ENCODE data around the gene PTPRK.

Gene PTPRK

GRCh38 chr6:128358244-128358776 is 162.1 kb downstream of the PTPRK start:
- H3K27ac ChIP-seq = no peak overlapping the region
- no peak for TF ChIP-seq ZFX (IDR thresholded peaks at IDR 0.05)
- TF ChIP-seq CTCF (conservative IDR thresholded peaks at IDR 0.05) = no peak

GRCh38 chr6:128357392-128358130 is 162.8 kb downstream of the PTPRK start:
- no peak overlapping the region for H3K27ac ChIP-seq
- TF ChIP-seq CTCF (conservative IDR thresholded peaks at IDR 0.05) (no peak), ZFX (IDR thresholded peaks at IDR 0.05) (no peak)

GRCh38 chr6:128352366-128352765 is 168.0 kb downstream of the PTPRK start:
- no peak overlapping the region for H3K27ac ChIP-seq
- TF ChIP-seq ZFX (IDR thresholded peaks at IDR 0.05) (no peak), CTCF (conservative IDR thresholded peaks at IDR 0.05) (no peak)

GRCh38 chr6:128351255-128351514 is 169.2 kb downstream of the PTPRK start:
- no peak overlapping the region for H3K27ac ChIP-seq
- no peak for TF ChIP-seq ZFX (IDR thresholded peaks at IDR 0.05)
- no peak for TF ChIP-seq CTCF (conservative IDR thresholded peaks at IDR 0.05)

- no peak overlapping the region for H3K27ac ChIP-seq
- TF ChIP-seq ZFX (IDR thresholded peaks at IDR 0.05) = no peak
- no peak for TF ChIP-seq CTCF (conservative IDR thresholded peaks at IDR 0.05)
Observed at GRCh38 chr6:128350416-128351254, 169.8 kb downstream of the PTPRK start.

- TF ChIP-seq CTCF (conservative IDR thresholded peaks at IDR 0.05) (no peak), ZFX (IDR thresholded peaks at IDR 0.05) (no peak)
- H3K27ac ChIP-seq = no peak overlapping the region
Observed at GRCh38 chr6:128347123-128347522, 173.3 kb downstream of the PTPRK start.

- H3K27ac ChIP-seq = no peak overlapping the region
- TF ChIP-seq ZFX (IDR thresholded peaks at IDR 0.05) = no peak
Observed at GRCh38 chr6:128346569-128346968, 173.8 kb downstream of the PTPRK start.
